ENCODE measurements around the gene KIF25. TPM values are rescaled to one million over a fixed set of nuclear protein-coding genes. Genes with fewer than 3 reads are reported as not detected.

The KIF25 gene
- total RNA-seq, 1 experiment from 2014 or later, result 0.28 TPM

- TF ChIP-seq, protein P1, sequence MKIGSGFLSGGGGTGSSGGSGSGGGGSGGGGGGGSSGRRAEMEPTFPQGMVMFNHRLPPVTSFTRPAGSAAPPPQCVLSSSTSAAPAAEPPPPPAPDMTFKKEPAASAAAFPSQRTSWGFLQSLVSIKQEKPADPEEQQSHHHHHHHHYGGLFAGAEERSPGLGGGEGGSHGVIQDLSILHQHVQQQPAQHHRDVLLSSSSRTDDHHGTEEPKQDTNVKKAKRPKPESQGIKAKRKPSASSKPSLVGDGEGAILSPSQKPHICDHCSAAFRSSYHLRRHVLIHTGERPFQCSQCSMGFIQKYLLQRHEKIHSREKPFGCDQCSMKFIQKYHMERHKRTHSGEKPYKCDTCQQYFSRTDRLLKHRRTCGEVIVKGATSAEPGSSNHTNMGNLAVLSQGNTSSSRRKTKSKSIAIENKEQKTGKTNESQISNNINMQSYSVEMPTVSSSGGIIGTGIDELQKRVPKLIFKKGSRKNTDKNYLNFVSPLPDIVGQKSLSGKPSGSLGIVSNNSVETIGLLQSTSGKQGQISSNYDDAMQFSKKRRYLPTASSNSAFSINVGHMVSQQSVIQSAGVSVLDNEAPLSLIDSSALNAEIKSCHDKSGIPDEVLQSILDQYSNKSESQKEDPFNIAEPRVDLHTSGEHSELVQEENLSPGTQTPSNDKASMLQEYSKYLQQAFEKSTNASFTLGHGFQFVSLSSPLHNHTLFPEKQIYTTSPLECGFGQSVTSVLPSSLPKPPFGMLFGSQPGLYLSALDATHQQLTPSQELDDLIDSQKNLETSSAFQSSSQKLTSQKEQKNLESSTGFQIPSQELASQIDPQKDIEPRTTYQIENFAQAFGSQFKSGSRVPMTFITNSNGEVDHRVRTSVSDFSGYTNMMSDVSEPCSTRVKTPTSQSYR (CRISPR knock-in tag; IDR thresholded peaks at IDR 0.05), result no peak
- TF ChIP-seq JAZF1 (CRISPR knock-in tag; IDR thresholded peaks at IDR 0.05) (no peak), GTF2I (CRISPR knock-in tag; conservative IDR thresholded peaks at IDR 0.05) (no peak), ZNF263 (CRISPR knock-in tag; IDR thresholded peaks at IDR 0.05; ENCODE audit: low read depth) (no peak), KAT7 (CRISPR knock-in tag; IDR thresholded peaks at IDR 0.05; ENCODE audit: borderline replicate concordance) (no peak), USF2 (CRISPR knock-in tag; IDR thresholded peaks at IDR 0.05) (no peak)
- TF ChIP-seq, protein P2, sequence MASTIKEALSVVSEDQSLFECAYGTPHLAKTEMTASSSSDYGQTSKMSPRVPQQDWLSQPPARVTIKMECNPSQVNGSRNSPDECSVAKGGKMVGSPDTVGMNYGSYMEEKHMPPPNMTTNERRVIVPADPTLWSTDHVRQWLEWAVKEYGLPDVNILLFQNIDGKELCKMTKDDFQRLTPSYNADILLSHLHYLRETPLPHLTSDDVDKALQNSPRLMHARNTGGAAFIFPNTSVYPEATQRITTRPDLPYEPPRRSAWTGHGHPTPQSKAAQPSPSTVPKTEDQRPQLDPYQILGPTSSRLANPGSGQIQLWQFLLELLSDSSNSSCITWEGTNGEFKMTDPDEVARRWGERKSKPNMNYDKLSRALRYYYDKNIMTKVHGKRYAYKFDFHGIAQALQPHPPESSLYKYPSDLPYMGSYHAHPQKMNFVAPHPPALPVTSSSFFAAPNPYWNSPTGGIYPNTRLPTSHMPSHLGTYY (CRISPR knock-in tag; IDR thresholded peaks at IDR 0.05), result no peak
Measured at GRCh38 chr6:167993169-167993568, 4.3 kb upstream of the KIF25 start (continued).

- ChIA-PET CTCF (no interaction called here), POLR2A (no interaction called here)
- H3K9me3 Mint-ChIP-seq, result no peaks in the 10 kb centered on the region; the same call in 1 of the 2 replicates
- no peaks in the 10 kb centered on the region for H3K36me3 Mint-ChIP-seq
- ATAC-seq (no peak), DNase-seq (ENCODE audit: low spot score) (no peak)
- H3K4me1 Mint-ChIP-seq, result peaks cover 5% of the 10 kb centered on the region
- peak overlapping the region; percentile 14; the same call in 1 of the 2 replicates for H3K27ac Mint-ChIP-seq
- no peaks in the 10 kb centered on the region for H3K27me3 Mint-ChIP-seq (ENCODE audit: low read depth)
- no peak overlapping the region for H3K4me3 Mint-ChIP-seq
- TF ChIP-seq GTF2I (CRISPR knock-in tag; conservative IDR thresholded peaks at IDR 0.05), result no peak
- no peak for TF ChIP-seq CTCF (IDR thresholded peaks at IDR 0.05)
- TF ChIP-seq, protein P3, sequence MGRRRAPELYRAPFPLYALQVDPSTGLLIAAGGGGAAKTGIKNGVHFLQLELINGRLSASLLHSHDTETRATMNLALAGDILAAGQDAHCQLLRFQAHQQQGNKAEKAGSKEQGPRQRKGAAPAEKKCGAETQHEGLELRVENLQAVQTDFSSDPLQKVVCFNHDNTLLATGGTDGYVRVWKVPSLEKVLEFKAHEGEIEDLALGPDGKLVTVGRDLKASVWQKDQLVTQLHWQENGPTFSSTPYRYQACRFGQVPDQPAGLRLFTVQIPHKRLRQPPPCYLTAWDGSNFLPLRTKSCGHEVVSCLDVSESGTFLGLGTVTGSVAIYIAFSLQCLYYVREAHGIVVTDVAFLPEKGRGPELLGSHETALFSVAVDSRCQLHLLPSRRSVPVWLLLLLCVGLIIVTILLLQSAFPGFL (CRISPR knock-in tag; IDR thresholded peaks at IDR 0.05; ENCODE audit: borderline replicate concordance), result no peak
- no peak for TF ChIP-seq IRF2 (CRISPR knock-in tag; IDR thresholded peaks at IDR 0.05; ENCODE audit: borderline replicate concordance, low read depth)
- no peak for TF ChIP-seq ESRRA (CRISPR knock-in tag; IDR thresholded peaks at IDR 0.05; ENCODE audit: borderline replicate concordance)
- no peak for TF ChIP-seq PRRX2 (CRISPR knock-in tag; IDR thresholded peaks at IDR 0.05)
- no peak for TF ChIP-seq ZNF317 (CRISPR knock-in tag; IDR thresholded peaks at IDR 0.05; ENCODE audit: borderline replicate concordance, low read depth)
- TF ChIP-seq NR2C2 (CRISPR knock-in tag; IDR thresholded peaks at IDR 0.05), result no peak
- no peak for TF ChIP-seq E2F5 (CRISPR knock-in tag; IDR thresholded peaks at IDR 0.05)
- TF ChIP-seq, protein P4, sequence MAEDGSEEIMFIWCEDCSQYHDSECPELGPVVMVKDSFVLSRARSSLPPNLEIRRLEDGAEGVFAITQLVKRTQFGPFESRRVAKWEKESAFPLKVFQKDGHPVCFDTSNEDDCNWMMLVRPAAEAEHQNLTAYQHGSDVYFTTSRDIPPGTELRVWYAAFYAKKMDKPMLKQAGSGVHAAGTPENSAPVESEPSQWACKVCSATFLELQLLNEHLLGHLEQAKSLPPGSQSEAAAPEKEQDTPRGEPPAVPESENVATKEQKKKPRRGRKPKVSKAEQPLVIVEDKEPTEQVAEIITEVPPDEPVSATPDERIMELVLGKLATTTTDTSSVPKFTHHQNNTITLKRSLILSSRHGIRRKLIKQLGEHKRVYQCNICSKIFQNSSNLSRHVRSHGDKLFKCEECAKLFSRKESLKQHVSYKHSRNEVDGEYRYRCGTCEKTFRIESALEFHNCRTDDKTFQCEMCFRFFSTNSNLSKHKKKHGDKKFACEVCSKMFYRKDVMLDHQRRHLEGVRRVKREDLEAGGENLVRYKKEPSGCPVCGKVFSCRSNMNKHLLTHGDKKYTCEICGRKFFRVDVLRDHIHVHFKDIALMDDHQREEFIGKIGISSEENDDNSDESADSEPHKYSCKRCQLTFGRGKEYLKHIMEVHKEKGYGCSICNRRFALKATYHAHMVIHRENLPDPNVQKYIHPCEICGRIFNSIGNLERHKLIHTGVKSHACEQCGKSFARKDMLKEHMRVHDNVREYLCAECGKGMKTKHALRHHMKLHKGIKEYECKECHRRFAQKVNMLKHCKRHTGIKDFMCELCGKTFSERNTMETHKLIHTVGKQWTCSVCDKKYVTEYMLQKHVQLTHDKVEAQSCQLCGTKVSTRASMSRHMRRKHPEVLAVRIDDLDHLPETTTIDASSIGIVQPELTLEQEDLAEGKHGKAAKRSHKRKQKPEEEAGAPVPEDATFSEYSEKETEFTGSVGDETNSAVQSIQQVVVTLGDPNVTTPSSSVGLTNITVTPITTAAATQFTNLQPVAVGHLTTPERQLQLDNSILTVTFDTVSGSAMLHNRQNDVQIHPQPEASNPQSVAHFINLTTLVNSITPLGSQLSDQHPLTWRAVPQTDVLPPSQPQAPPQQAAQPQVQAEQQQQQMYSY (CRISPR knock-in tag; IDR thresholded peaks at IDR 0.05), result no peak
- no peak for TF ChIP-seq KAT7 (CRISPR knock-in tag; IDR thresholded peaks at IDR 0.05; ENCODE audit: borderline replicate concordance)
- TF ChIP-seq, protein P5, sequence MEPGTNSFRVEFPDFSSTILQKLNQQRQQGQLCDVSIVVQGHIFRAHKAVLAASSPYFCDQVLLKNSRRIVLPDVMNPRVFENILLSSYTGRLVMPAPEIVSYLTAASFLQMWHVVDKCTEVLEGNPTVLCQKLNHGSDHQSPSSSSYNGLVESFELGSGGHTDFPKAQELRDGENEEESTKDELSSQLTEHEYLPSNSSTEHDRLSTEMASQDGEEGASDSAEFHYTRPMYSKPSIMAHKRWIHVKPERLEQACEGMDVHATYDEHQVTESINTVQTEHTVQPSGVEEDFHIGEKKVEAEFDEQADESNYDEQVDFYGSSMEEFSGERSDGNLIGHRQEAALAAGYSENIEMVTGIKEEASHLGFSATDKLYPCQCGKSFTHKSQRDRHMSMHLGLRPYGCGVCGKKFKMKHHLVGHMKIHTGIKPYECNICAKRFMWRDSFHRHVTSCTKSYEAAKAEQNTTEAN (CRISPR knock-in tag; IDR thresholded peaks at IDR 0.05), result no peak
- TF ChIP-seq ATF6 (CRISPR knock-in tag; IDR thresholded peaks at IDR 0.05), result no peak
- no peak for TF ChIP-seq ZNF219 (CRISPR knock-in tag; IDR thresholded peaks at IDR 0.05; ENCODE audit: borderline replicate concordance)
Measured at GRCh38 chr6:167993831-167994230, 3.6 kb upstream of the KIF25 start.

Data from WTC11 (cell line).